Keratinocyte (primary cell): ENCODE results near the gene ATRX. TPM values are rescaled to one million over a fixed set of nuclear protein-coding genes. Genes with fewer than 3 reads are reported as not detected.
"Not testable (repeated sequence)": the region's sequence is repeated elsewhere in the genome, so short reads cannot be mapped to it uniquely, and the experiment has no call there.

Source experiments
- DNase-seq: peaks from one replicate; pipeline ENCODE4 v3.0.0-alpha.2; 2011; ENCODE audit warnings: low read depth, missing footprints, low spot score
- FAIRE-seq: peaks from 2 replicates; lab custom pipeline; 2011; peaks lifted over from hg19 to GRCh38; lab: Jason Lieb, UNC
- H2AFZ ChIP-seq: 2 replicates; pipeline ENCODE4 v1.6.0; 2012; ENCODE audit warnings: low read length, control low read depth, inconsistent platforms; ENCODE audit not compliant: control insufficient read depth
- H3K27ac ChIP-seq: 2 replicates; pipeline ENCODE4 v1.5.1; 2011; ENCODE audit warnings: low read length; ENCODE audit not compliant: control insufficient read depth, insufficient read depth
- H3K27me3 ChIP-seq: 3 replicates; pipeline ENCODE4 v1.6.0; 2011; ENCODE audit warnings: low read length; ENCODE audit not compliant: control insufficient read depth, insufficient read depth; ENCODE audit errors: extremely low read depth
- H3K36me3 ChIP-seq, 2 experiments: 2 replicates in 1 of 2; 3 replicates in 1 of 2; pipeline ENCODE4 v1.5.1; 2011; ENCODE audit warnings: low read length in 2 of 2, mild to moderate bottlenecking in 1 of 2; ENCODE audit not compliant: control insufficient read depth in 2 of 2, insufficient read depth in 2 of 2; ENCODE audit errors: extremely low read depth in 1 of 2
- H3K4me1 ChIP-seq: 3 replicates; pipeline ENCODE4 v1.5.1; 2011; ENCODE audit warnings: low read length; ENCODE audit not compliant: control insufficient read depth, insufficient read depth; ENCODE audit errors: extremely low read depth
- H3K4me2 ChIP-seq: 3 replicates; pipeline ENCODE4 v1.6.0; 2011; ENCODE audit warnings: low read depth, low read length; ENCODE audit not compliant: control insufficient read depth, insufficient read depth; ENCODE audit errors: extremely low read depth
- H3K4me3 ChIP-seq, 3 experiments: fragments of 200-600 bp in 1 of 3; sonication (generic) in 1 of 3; 2 replicates in 2 of 3; 3 replicates in 1 of 3; pipeline ENCODE4 v1.5.1; 2011 to 2016; ENCODE audit warnings: low read length in 3 of 3, mild to moderate bottlenecking in 3 of 3, control low read depth in 2 of 3, inconsistent platforms in 1 of 3, low read depth in 1 of 3, mixed read lengths in 1 of 3, mixed run types in 1 of 3, moderate library complexity in 1 of 3; ENCODE audit not compliant: control insufficient read depth in 2 of 3, insufficient read depth in 2 of 3; ENCODE audit errors: extremely low read depth in 1 of 3
- H3K79me2 ChIP-seq: 2 replicates; pipeline ENCODE4 v1.6.0; 2012; ENCODE audit warnings: low read length; ENCODE audit not compliant: control insufficient read depth, insufficient read depth
- H3K9ac ChIP-seq: 3 replicates; pipeline ENCODE4 v1.6.0; 2011; ENCODE audit warnings: low read length; ENCODE audit not compliant: control insufficient read depth, insufficient read depth; ENCODE audit errors: extremely low read depth
- H3K9me1 ChIP-seq: 3 replicates; pipeline ENCODE4 v1.6.0; 2011; ENCODE audit warnings: low read length; ENCODE audit not compliant: control insufficient read depth, insufficient read depth; ENCODE audit errors: extremely low read depth
- H3K9me3 ChIP-seq: 2 replicates; pipeline ENCODE4 v1.5.1; 2012; ENCODE audit warnings: low read depth, low read length; ENCODE audit not compliant: control insufficient read depth
- H4K20me1 ChIP-seq: 3 replicates; pipeline ENCODE4 v1.6.0; 2011; ENCODE audit warnings: low read length; ENCODE audit not compliant: control insufficient read depth, insufficient read depth; ENCODE audit errors: extremely low read depth
- EZH2 ChIP-seq: IDR thresholded peaks from one replicate; pipeline ENCODE4 v1.6.1; 2012; ENCODE audit warnings: inconsistent platforms, mild to moderate bottlenecking, low read length, moderate library complexity
- dilution Hi-C: fragments of 300-500 bp; cut with MboI; formaldehyde crosslinking; loops from one replicate; pipeline ENCODE4 v1.7.0; 2020; ENCODE audit warnings: low sequenced_read_pairs; ENCODE audit not compliant: extremely low pct_ligation_motif_present
- polyA plus RNA-seq, 5 experiments: library from polyadenylated mRNA; depleted of rRNA in 3 of 5; stranded (reverse) in 3 of 5; stranded (forward) in 1 of 5; unstranded in 1 of 5; fragments of >200 nt; gene quantifications; 1 replicate in 1 of 5; 2 replicates in 3 of 5; 3 replicates in 1 of 5; pipeline versions ENCODE4 v1.2.1 to v1.2.3, GENCODE V29; 2011 to 2012; ENCODE audit warnings: missing spikeins in 2 of 5, low read depth in 1 of 5, low replicate concordance in 1 of 5
- TF ChIP-seq, protein P1 (sequence below), 3 experiments: IDR thresholded peaks in 1 of 3; conservative IDR thresholded peaks in 1 of 3; optimal IDR thresholded peaks in 1 of 3; 2 replicates in 2 of 3; 3 replicates in 1 of 3; pipeline versions ENCODE3 to v1.5.1; 2011; ENCODE audit warnings: low read length in 3 of 3, mild to moderate bottlenecking in 3 of 3, moderate library complexity in 2 of 3, control low read depth in 1 of 3, inconsistent platforms in 1 of 3; ENCODE audit not compliant: insufficient read depth in 2 of 3; ENCODE audit errors: extremely low read depth in 1 of 3

ATRX gene
- polyA plus RNA-seq, 1 donor (not counting 4 experiments of a cell fraction or from before 2014, with no cell fraction given): 31.3 TPM

DNA sequence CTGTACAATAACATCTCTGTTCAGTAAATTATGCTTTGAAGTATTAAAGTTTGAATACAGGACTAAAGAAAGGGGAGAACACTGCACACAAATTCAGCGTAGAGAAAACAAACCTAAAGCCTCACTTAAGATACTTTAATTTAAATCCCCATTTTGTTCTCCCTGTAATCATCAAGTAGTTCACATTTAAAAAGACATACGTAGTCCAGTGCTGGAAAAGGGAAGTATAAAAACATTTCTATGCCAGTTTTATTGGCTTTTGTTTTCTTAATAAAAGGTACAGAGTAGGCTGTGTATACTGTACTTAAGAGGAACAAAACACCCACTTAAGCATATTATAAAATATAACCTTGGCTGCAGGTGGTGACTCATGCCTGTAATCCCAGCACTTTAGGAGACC, 237.3 kb downstream of the ATRX start:
- no peaks in the 10 kb centered on the region for H4K20me1 ChIP-seq
- no peak overlapping the region for H3K9ac ChIP-seq
- no peak overlapping the region for H3K4me2 ChIP-seq
- no peak for TF ChIP-seq EZH2
- TF ChIP-seq, protein P1, sequence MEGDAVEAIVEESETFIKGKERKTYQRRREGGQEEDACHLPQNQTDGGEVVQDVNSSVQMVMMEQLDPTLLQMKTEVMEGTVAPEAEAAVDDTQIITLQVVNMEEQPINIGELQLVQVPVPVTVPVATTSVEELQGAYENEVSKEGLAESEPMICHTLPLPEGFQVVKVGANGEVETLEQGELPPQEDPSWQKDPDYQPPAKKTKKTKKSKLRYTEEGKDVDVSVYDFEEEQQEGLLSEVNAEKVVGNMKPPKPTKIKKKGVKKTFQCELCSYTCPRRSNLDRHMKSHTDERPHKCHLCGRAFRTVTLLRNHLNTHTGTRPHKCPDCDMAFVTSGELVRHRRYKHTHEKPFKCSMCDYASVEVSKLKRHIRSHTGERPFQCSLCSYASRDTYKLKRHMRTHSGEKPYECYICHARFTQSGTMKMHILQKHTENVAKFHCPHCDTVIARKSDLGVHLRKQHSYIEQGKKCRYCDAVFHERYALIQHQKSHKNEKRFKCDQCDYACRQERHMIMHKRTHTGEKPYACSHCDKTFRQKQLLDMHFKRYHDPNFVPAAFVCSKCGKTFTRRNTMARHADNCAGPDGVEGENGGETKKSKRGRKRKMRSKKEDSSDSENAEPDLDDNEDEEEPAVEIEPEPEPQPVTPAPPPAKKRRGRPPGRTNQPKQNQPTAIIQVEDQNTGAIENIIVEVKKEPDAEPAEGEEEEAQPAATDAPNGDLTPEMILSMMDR (optimal IDR thresholded peaks at IDR 0.05 in 1 of 3, IDR thresholded peaks at IDR 0.05 in 1 of 3, conservative IDR thresholded peaks at IDR 0.05 in 1 of 3; ENCODE audit: extremely low read depth in 1 of 3, insufficient read depth in 2 of 3, low read length in 3 of 3): no peak
- H2AFZ ChIP-seq: no peak overlapping the region
- no peaks in the 10 kb centered on the region for H3K9me1 ChIP-seq
- no peak for FAIRE-seq
- H3K27me3 ChIP-seq: no peaks in the 10 kb centered on the region
- dilution Hi-C loops: no loop called here
- no peaks in the 10 kb centered on the region for H3K79me2 ChIP-seq
- no peaks in the 10 kb centered on the region for H3K36me3 ChIP-seq
- no peak for DNase-seq
- no peaks in the 10 kb centered on the region for H3K9me3 ChIP-seq
- H3K4me3 ChIP-seq: no peak overlapping the region
- no peaks in the 10 kb centered on the region for H3K4me1 ChIP-seq
- H3K27ac ChIP-seq: no peak overlapping the region

DNA sequence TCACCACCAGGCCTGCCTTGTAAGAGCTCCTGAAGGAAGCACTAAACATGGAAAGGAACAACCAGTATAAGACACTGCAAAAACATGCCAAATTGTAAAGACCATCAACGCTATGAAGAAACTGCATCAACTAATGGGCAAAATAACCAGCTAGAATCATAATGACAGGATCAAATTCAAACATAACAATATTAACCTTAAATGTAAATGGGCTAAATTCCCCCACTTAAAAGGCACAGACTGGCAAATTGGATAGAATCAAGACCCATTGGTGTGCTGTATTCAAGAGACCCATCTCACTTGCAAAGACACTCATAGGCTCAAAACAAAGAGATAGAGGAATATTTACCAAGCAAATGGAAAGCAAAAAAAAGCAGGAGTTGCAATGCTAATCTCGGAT, 246.2 kb downstream of the ATRX start:
- not testable (repeated sequence) for H3K36me3 ChIP-seq, H3K27ac ChIP-seq, FAIRE-seq

DNA sequence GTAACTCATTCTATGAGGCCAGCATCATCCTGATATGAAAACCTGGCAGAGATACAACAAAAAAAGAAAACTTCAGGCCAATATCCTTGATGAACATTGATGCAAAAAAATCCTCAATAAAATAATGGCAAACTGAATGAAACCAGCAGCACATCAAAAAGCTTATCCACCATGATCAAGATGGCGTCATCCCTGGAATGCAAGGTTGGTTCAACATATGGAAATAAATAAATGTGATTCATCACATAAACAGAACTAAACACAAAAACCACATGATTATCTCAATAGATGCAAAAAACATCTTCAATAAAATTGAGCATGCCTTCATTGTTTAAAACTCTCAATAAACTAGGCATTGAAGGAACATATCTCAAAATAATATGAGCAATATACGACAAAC, 254.8 kb downstream of the ATRX start:
- H3K27ac ChIP-seq, H3K4me1 ChIP-seq, H3K9ac ChIP-seq, H3K4me3 ChIP-seq, H3K9me1 ChIP-seq, H3K9me3 ChIP-seq, H4K20me1 ChIP-seq, dilution Hi-C loops, H3K79me2 ChIP-seq, H2AFZ ChIP-seq, DNase-seq, FAIRE-seq, H3K36me3 ChIP-seq, H3K4me2 ChIP-seq, H3K27me3 ChIP-seq: not testable (repeated sequence)

More for the DNA sequence above, 246.2 kb downstream of the ATRX start:
- H3K4me3 ChIP-seq, H4K20me1 ChIP-seq, H3K9me3 ChIP-seq, H3K9me1 ChIP-seq, H2AFZ ChIP-seq, dilution Hi-C loops, H3K79me2 ChIP-seq, H3K27me3 ChIP-seq, DNase-seq, H3K4me1 ChIP-seq, H3K4me2 ChIP-seq, H3K9ac ChIP-seq: not testable (repeated sequence)
